ENCODE data around the gene SASH1. TPM values are rescaled to one million over a fixed set of nuclear protein-coding genes. Genes with fewer than 3 reads are reported as not detected.

SASH1 gene
- total RNA-seq, 1 experiment from 2014 or later, result 11.7 TPM

DNA sequence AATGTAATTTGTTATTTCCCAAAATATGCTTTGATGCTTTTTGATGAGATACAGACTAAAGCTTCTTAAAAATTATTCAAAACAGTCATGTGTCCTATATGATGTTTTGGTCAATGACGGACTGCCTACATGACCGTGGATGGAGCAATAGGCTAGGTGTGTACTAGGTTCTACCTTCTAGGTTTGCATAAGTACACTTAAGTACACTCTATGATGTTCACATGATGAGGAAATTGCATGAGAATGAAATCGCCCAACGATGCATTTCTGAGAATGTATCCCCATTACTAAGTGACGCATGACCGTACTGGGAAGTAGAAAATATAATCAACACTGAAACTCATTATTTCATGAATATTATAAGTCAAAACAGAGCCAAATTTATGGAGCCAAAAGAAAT, 252.9 kb downstream of the SASH1 start:
- ChIA-PET CTCF (interaction anchor here (1.5 kb wide), 1 partner anchor 17 kb away, joined by 5 read pairs; no protein-coding TSS in a partner anchor), POLR2A (no interaction called here), RAD21 (ENCODE audit: low non-redundant PET in 1 of 2, low total read pairs in 2 of 2, uncharacterized antibody in 2 of 2, unreplicated experiment in 2 of 2) (no interaction called here)
- no peak overlapping the region for H3K27ac ChIP-seq (ENCODE audit: low read depth, low read length)
- no peaks in the 10 kb centered on the region for H4K20me1 ChIP-seq (ENCODE audit: insufficient read depth)
- H3K4me3 ChIP-seq (replicated peaks in 1 of 2; ENCODE audit: low read depth in 1 of 2, low read length in 2 of 2), result no peak overlapping the region
- TF ChIP-seq, protein P1, sequence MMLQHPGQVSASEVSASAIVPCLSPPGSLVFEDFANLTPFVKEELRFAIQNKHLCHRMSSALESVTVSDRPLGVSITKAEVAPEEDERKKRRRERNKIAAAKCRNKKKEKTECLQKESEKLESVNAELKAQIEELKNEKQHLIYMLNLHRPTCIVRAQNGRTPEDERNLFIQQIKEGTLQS (IDR thresholded peaks at IDR 0.05), result no peak
- no peak for TF ChIP-seq SP1 (IDR thresholded peaks at IDR 0.05; ENCODE audit: low read depth)
- TF ChIP-seq, protein P2, sequence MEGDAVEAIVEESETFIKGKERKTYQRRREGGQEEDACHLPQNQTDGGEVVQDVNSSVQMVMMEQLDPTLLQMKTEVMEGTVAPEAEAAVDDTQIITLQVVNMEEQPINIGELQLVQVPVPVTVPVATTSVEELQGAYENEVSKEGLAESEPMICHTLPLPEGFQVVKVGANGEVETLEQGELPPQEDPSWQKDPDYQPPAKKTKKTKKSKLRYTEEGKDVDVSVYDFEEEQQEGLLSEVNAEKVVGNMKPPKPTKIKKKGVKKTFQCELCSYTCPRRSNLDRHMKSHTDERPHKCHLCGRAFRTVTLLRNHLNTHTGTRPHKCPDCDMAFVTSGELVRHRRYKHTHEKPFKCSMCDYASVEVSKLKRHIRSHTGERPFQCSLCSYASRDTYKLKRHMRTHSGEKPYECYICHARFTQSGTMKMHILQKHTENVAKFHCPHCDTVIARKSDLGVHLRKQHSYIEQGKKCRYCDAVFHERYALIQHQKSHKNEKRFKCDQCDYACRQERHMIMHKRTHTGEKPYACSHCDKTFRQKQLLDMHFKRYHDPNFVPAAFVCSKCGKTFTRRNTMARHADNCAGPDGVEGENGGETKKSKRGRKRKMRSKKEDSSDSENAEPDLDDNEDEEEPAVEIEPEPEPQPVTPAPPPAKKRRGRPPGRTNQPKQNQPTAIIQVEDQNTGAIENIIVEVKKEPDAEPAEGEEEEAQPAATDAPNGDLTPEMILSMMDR (IDR thresholded peaks at IDR 0.05 in 2 of 3, conservative IDR thresholded peaks at IDR 0.05 in 1 of 3; ENCODE audit: borderline replicate concordance in 1 of 3, insufficient read depth in 1 of 3, low read depth in 2 of 3, low read length in 2 of 3), result no peak
- no peak for TF ChIP-seq FOSL1 (IDR thresholded peaks at IDR 0.05; ENCODE audit: low read depth)
- TF ChIP-seq, protein P3, sequence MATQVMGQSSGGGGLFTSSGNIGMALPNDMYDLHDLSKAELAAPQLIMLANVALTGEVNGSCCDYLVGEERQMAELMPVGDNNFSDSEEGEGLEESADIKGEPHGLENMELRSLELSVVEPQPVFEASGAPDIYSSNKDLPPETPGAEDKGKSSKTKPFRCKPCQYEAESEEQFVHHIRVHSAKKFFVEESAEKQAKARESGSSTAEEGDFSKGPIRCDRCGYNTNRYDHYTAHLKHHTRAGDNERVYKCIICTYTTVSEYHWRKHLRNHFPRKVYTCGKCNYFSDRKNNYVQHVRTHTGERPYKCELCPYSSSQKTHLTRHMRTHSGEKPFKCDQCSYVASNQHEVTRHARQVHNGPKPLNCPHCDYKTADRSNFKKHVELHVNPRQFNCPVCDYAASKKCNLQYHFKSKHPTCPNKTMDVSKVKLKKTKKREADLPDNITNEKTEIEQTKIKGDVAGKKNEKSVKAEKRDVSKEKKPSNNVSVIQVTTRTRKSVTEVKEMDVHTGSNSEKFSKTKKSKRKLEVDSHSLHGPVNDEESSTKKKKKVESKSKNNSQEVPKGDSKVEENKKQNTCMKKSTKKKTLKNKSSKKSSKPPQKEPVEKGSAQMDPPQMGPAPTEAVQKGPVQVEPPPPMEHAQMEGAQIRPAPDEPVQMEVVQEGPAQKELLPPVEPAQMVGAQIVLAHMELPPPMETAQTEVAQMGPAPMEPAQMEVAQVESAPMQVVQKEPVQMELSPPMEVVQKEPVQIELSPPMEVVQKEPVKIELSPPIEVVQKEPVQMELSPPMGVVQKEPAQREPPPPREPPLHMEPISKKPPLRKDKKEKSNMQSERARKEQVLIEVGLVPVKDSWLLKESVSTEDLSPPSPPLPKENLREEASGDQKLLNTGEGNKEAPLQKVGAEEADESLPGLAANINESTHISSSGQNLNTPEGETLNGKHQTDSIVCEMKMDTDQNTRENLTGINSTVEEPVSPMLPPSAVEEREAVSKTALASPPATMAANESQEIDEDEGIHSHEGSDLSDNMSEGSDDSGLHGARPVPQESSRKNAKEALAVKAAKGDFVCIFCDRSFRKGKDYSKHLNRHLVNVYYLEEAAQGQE (IDR thresholded peaks at IDR 0.05; ENCODE audit: low read depth), result no peak
- TF ChIP-seq TCF7L2 (IDR thresholded peaks at IDR 0.05; ENCODE audit: borderline replicate concordance, extremely low read depth, insufficient read depth, insufficient read length), result no peak
- no peak for TF ChIP-seq RAD21 (IDR thresholded peaks at IDR 0.05; ENCODE audit: low read depth)
- TF ChIP-seq, protein P4, sequence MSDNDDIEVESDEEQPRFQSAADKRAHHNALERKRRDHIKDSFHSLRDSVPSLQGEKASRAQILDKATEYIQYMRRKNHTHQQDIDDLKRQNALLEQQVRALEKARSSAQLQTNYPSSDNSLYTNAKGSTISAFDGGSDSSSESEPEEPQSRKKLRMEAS (IDR thresholded peaks at IDR 0.05), result no peak
- TF ChIP-seq, protein P5, sequence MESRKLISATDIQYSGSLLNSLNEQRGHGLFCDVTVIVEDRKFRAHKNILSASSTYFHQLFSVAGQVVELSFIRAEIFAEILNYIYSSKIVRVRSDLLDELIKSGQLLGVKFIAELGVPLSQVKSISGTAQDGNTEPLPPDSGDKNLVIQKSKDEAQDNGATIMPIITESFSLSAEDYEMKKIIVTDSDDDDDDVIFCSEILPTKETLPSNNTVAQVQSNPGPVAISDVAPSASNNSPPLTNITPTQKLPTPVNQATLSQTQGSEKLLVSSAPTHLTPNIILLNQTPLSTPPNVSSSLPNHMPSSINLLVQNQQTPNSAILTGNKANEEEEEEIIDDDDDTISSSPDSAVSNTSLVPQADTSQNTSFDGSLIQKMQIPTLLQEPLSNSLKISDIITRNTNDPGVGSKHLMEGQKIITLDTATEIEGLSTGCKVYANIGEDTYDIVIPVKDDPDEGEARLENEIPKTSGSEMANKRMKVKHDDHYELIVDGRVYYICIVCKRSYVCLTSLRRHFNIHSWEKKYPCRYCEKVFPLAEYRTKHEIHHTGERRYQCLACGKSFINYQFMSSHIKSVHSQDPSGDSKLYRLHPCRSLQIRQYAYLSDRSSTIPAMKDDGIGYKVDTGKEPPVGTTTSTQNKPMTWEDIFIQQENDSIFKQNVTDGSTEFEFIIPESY (IDR thresholded peaks at IDR 0.05; ENCODE audit: extremely low read depth, insufficient replicate concordance, low read length), result no peak
- TF ChIP-seq CBX3 (IDR thresholded peaks at IDR 0.05; ENCODE audit: low read depth), result no peak
- no peak for TF ChIP-seq CEBPB (IDR thresholded peaks at IDR 0.05; ENCODE audit: low read depth)
- TF ChIP-seq POLR2A (IDR thresholded peaks at IDR 0.05; ENCODE audit: borderline replicate concordance, extremely low read depth, insufficient read depth, insufficient read length), result no peak
- TF ChIP-seq SIN3A (IDR thresholded peaks at IDR 0.05; ENCODE audit: low read depth), result no peak
- TF ChIP-seq ELF1 (IDR thresholded peaks at IDR 0.05; ENCODE audit: borderline replicate concordance, low read depth), result no peak
- no peak for TF ChIP-seq JUND (IDR thresholded peaks at IDR 0.05)
- TF ChIP-seq POLR2AphosphoS5 (IDR thresholded peaks at IDR 0.05; ENCODE audit: low read depth, low read length), result no peak
- no peak for TF ChIP-seq SRF (IDR thresholded peaks at IDR 0.05; ENCODE audit: low read depth)
- TF ChIP-seq YY1 (IDR thresholded peaks at IDR 0.05; ENCODE audit: extremely low read depth, insufficient replicate concordance, low read depth, low read length), result no peak
- TF ChIP-seq ZFX (IDR thresholded peaks at IDR 0.05), result no peak
- TF ChIP-seq EZH2phosphoT487 (IDR thresholded peaks at IDR 0.05; ENCODE audit: borderline replicate concordance), result no peak
- no peaks in the 10 kb centered on the region for H3K9me3 ChIP-seq (ENCODE audit: control insufficient read depth in 1 of 2, insufficient read depth in 1 of 2, low read depth in 1 of 2, low read length in 2 of 2)
- ATAC-seq (no peak), DNase-seq (ENCODE audit: low read depth, low spot score) (no peak)
- H3K4me2 ChIP-seq (ENCODE audit: low read length), result no peak overlapping the region
- no peak overlapping the region for H3K9ac ChIP-seq (ENCODE audit: low read length)
- peaks cover 0 to 6% of the 10 kb centered on the region in 2 experiments; a peak in 2 of 4 replicates for H3K4me1 ChIP-seq (ENCODE audit: control insufficient read depth in 1 of 2, insufficient read depth in 2 of 2, low read length in 2 of 2)
- H2AFZ ChIP-seq (ENCODE audit: low read depth, low read length, poor library complexity, severe bottlenecking), result no peak overlapping the region
- peaks cover 4% of the 10 kb centered on the region; the same call in 1 of the 2 replicates for H3K27me3 ChIP-seq (ENCODE audit: insufficient read depth, low read length)
- no TSS peak for BruUV-seq (replicated peaks)
- no peaks in the 10 kb centered on the region for H3K79me2 ChIP-seq (ENCODE audit: insufficient read depth, low read length)
- no peaks in the 10 kb centered on the region for H3K36me3 ChIP-seq (ENCODE audit: control insufficient read depth in 1 of 2, insufficient read depth in 2 of 2, low read length in 2 of 2)
- intact Hi-C loops (cut with micrococcal nuclease), result no loop called here
- no peaks in the 10 kb centered on the region for H3K9me2 ChIP-seq (ENCODE audit: insufficient read depth)
